HFFc6 (cell line): ENCODE measurements around the gene SLC16A5. TPM values are rescaled to one million over a fixed set of nuclear protein-coding genes. Genes with fewer than 3 reads are reported as not detected.
A peak's percentile ranks its signal among the peaks of the same experiment; 100 is the strongest.

Source experiments
- DNase-seq: peaks from one replicate; pipeline ENCODE4 v3.0.0-alpha.2; 2018
- H3K27ac Mint-ChIP-seq: 2 replicates; pipeline ENCODE4 v1.8.0; 2020; ENCODE audit warnings: mild to moderate bottlenecking, mixed read lengths
- H3K27me3 Mint-ChIP-seq: 2 replicates; pipeline ENCODE4 v1.8.0; 2021; ENCODE audit warnings: mild to moderate bottlenecking, moderate library complexity, mixed read lengths; ENCODE audit not compliant: insufficient read depth
- H3K36me3 Mint-ChIP-seq: 2 replicates; pipeline ENCODE4 v1.8.0; 2021; ENCODE audit warnings: low read depth, mixed read lengths
- H3K4me1 Mint-ChIP-seq: 2 replicates; pipeline ENCODE4 v1.8.0; 2020; ENCODE audit warnings: low read depth, mixed read lengths
- H3K4me3 Mint-ChIP-seq: 2 replicates; pipeline ENCODE4 v1.8.0; 2020; ENCODE audit warnings: mild to moderate bottlenecking, moderate library complexity, mixed read lengths
- H3K9me3 Mint-ChIP-seq: 2 replicates; pipeline ENCODE4 v1.8.0; 2020; ENCODE audit warnings: mild to moderate bottlenecking, mixed read lengths
- total RNA-seq, 6 experiments: library from RNA; stranded (reverse); fragmentation: NEBNext Ultra II Directional; extraction: Animal tissue kit (Norgen Biotek cat#: 25700); gene quantifications; 2 replicates in 1 of 6; 3 replicates in 5 of 6; pipeline ENCODE4 v1.2.3, GENCODE V29; 2021
- TF ChIP-seq, protein P1 (sequence below): fragments of 200-600 bp; sonication (generic); IDR thresholded peaks from 2 replicates; pipeline ENCODE4 v1.5.0; 2021; ENCODE audit warnings: antibody characterized with exemption, mild to moderate bottlenecking

The SLC16A5 gene
- total RNA-seq, 6 experiments from 2014 or later = 13.9 to 25.0 (median 21.1) TPM

DNA sequence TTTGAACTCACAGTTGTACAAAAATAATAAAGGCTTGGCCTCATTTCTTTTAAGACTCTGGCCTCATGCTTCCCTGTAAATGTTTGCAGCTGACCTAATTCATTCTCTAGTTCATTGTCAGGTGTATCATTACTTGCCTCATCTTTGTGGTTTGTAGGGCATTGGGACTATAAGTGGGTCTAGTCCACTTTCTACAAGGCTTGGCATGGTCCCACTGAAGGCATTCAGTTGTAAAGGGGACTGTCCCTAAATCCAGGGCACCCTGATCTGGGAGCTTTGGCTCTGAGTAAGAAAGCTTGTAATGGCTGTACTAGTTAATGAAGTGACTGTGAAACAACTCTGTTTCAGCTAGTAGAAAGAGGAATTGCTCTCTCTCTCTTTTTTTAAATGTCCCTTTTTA, 38.0 kb upstream of the SLC16A5 start:
- no peaks in the 10 kb centered on the region for H3K9me3 Mint-ChIP-seq
- H3K4me3 Mint-ChIP-seq = no peak overlapping the region
- TF ChIP-seq, protein P1, sequence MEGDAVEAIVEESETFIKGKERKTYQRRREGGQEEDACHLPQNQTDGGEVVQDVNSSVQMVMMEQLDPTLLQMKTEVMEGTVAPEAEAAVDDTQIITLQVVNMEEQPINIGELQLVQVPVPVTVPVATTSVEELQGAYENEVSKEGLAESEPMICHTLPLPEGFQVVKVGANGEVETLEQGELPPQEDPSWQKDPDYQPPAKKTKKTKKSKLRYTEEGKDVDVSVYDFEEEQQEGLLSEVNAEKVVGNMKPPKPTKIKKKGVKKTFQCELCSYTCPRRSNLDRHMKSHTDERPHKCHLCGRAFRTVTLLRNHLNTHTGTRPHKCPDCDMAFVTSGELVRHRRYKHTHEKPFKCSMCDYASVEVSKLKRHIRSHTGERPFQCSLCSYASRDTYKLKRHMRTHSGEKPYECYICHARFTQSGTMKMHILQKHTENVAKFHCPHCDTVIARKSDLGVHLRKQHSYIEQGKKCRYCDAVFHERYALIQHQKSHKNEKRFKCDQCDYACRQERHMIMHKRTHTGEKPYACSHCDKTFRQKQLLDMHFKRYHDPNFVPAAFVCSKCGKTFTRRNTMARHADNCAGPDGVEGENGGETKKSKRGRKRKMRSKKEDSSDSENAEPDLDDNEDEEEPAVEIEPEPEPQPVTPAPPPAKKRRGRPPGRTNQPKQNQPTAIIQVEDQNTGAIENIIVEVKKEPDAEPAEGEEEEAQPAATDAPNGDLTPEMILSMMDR = no peak
- no peak overlapping the region for H3K27ac Mint-ChIP-seq
- H3K4me1 Mint-ChIP-seq = peaks cover 27% of the 10 kb centered on the region
- peaks cover 3% of the 10 kb centered on the region for H3K27me3 Mint-ChIP-seq
- peaks cover 22% of the 10 kb centered on the region for H3K36me3 Mint-ChIP-seq
- DNase-seq = no peak

DNA sequence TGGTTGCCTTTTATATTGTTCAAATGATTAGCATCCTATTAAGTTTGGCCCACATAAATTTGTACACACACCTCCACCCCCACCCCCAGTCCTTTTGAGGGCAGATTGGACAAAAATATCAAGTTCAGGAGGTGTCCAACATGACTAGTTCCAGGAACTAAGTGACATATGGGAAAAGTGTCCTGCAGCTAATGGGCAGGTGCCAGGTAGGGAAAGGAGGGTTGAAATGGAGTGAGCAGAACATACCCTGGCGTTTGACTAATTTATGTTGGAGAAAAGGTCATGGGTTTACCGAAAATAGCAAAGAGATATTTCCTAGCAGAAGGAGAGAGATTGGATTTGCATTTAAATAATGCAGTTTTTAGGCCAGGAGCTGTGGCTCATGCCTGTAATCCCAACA, 35.8 kb upstream of the SLC16A5 start:
- no peak overlapping the region for H3K27ac Mint-ChIP-seq
- no peak for DNase-seq
- TF ChIP-seq, protein P1 = no peak
- H3K4me3 Mint-ChIP-seq = no peak overlapping the region
- no peaks in the 10 kb centered on the region for H3K9me3 Mint-ChIP-seq
- H3K27me3 Mint-ChIP-seq = peaks cover 3% of the 10 kb centered on the region
- peaks cover 15% of the 10 kb centered on the region for H3K4me1 Mint-ChIP-seq
- peaks cover 30% of the 10 kb centered on the region for H3K36me3 Mint-ChIP-seq

DNA sequence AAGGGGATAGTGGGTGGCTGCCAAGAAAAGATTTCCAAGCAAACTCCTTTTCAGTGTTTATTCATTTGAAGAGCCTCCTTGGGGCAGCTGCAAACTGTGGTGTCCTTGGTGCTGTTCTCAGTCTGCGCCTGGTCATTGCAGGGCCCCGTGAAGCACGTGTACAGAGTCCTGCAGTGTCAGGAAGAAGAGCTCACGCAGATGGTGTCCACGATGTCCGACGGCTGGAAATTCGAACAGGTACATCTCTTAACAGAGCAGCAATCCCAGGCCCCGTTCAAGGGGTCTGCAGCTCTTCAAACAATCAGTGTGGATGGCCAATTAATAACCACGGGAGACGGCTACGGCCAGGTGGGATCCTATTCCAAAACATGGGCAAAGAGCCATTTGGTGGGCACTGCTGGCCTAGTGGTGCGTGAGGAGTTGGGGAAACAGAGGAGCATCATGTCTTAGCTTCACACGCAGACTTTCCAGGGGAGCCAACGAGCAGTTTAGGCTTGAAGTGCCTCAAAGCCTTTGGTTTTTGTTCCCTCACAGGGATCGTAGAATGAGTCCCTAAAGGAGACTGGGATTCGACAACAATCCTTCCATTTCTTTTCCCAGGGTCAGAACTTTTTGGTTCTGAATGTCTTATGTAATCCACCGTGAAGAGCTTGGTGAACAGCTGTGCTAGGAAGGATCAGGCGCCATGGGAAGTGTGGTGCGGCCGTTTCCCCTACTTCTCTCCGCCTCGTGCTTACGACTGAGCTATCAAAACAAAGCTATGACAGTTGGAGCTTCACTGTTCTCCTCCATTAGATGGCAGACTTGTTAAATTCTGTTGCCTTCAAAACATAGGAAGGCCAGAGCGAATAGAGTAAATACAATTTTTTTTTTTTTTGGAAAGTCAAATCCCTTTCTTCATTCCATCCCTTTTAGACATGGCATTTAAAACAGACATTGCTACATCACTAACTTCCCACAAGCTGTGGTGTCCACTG, 28.1 kb upstream of the SLC16A5 start:
- Mint-ChIP-seq H3K4me3 (no peak overlapping the region), H3K27me3 (peaks cover 2% of the 10 kb centered on the region; the same call in 1 of the 2 replicates), H3K36me3 (peaks cover 8% of the 10 kb centered on the region), H3K4me1 (peaks cover 8% of the 10 kb centered on the region), H3K27ac (0 out of 2 replicates have a peak overlapping the region, but pooled peaks have one; percentile 52), H3K9me3 (no peaks in the 10 kb centered on the region)
- TF ChIP-seq, protein P1 = peak; percentile 73
- peak; percentile 74 for DNase-seq

DNA sequence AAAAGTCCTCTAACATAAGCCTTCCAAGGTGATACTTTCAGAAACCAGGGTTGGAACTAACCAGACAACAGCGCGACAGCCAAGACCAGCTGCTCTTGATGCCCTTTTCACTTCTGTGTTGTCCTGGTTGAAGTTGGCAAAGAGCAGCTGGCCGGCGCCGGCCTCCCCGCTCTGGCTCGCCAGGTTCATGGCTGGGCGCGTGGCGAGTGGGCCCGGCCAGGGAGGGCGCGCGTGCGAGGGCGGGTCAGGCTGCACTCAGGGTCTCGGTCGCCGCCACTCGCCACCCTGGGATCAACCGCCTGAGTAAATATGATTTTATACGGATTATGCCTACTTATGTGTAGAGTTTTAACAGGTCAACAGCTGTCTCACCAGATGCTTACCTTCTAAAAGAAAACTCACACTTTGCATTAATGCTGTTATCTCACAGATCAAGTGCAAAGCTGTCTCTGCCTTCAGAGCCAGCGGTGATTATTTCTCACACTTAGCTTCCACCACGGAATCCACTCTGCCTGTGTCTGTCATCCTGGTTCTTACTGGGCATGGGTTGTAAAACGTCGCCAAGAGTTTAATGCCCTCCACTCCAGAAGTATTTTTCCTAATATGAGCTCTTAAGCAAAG, 27.2 kb upstream of the SLC16A5 start:
- TF ChIP-seq, protein P1 = no peak
- peaks cover 12% of the 10 kb centered on the region for H3K4me1 Mint-ChIP-seq
- H3K27ac Mint-ChIP-seq = 0 out of 2 replicates have a peak overlapping the region, but pooled peaks have one; percentile 52
- DNase-seq = no peak
- no peak overlapping the region for H3K4me3 Mint-ChIP-seq
- H3K36me3 Mint-ChIP-seq = peaks cover 14% of the 10 kb centered on the region
- H3K9me3 Mint-ChIP-seq = no peaks in the 10 kb centered on the region
- H3K27me3 Mint-ChIP-seq = peaks cover 2% of the 10 kb centered on the region; the same call in 1 of the 2 replicates

DNA sequence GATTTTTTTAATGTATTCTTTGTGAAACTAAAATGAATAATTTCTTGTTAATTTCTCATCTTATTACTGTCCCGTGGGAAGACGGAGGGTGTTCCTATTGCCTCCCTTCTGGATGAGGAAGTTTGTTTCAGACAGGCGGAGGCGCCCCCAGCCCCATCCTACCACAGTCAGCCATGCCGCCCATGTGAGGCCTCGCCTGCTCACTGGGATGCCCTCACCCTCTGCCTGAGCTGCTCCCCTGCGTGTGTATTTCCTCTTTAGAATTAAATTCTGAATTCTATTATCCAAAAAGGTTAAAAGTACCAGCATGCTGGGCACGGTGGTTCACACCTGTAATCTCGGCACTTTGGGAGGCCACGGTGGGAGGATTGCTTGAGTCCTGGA, 26.7 kb upstream of the SLC16A5 start:
- TF ChIP-seq, protein P1 = no peak
- Mint-ChIP-seq H3K36me3 (peaks cover 12% of the 10 kb centered on the region), H3K27ac (no peak overlapping the region), H3K9me3 (no peaks in the 10 kb centered on the region), H3K4me1 (peaks cover 17% of the 10 kb centered on the region), H3K4me3 (no peak overlapping the region), H3K27me3 (peaks cover 2% of the 10 kb centered on the region; the same call in 1 of the 2 replicates)
- no peak for DNase-seq
